PC-3 (cell line): ENCODE results near the gene GP9.

Source experiments
- CTCF ChIP-seq: fragments of 300-600 bp; sonication (generic); conservative IDR thresholded peaks from 2 replicates; pipeline ENCODE4 v1.5.1; 2017; ENCODE audit warnings: antibody characterized with exemption, low read depth, mild to moderate bottlenecking, low read length
- EZH2 ChIP-seq: fragments of 300-600 bp; sonication (generic); IDR thresholded peaks from one replicate; pipeline ENCODE4 v1.6.1; 2017; ENCODE audit warnings: antibody characterized with exemption, mild to moderate bottlenecking, low read length; ENCODE audit not compliant: unreplicated experiment

DNA sequence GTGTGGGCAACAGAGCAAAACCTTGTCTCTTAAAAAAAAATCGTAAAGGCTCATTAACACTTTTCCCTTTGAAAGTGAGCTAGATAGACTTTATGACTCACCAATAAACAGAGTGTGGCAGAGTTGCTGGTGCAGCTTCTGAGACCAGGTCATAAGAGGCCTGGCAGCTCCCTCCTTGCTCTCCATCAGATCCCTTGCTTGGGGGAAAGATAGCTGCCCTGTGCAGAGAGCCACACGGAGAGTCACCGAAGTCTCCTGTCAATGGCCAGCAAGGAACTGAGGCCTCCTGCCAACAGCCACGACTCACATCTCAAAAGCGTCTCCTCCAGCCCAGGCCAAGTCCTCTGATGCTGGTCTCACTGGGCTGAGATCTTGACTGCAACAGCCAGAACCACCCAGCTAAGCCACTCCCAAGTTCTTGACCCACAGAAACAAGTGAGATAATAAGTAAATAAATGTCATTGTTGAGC is 8.7 kb upstream of the GP9 start:
- TF ChIP-seq EZH2 (no peak), CTCF (no peak)
